ENCODE results near the gene C1orf94. TPM values are rescaled to one million over a fixed set of nuclear protein-coding genes. Genes with fewer than 3 reads are reported as not detected.

C1orf94 gene
- polyA plus RNA-seq, 1 of the 3 experiments (the other 2 are of a cell fraction): not detected

GRCh38 chr1:34213956-34214355 lies 37.2 kb downstream of the C1orf94 start:
- Histone ChIP-seq H3K27me3 (ENCODE audit: insufficient read depth) (no peaks in the 10 kb centered on the region), H3K9ac (no peak overlapping the region), H4K20me1 (ENCODE audit: insufficient read depth) (no peaks in the 10 kb centered on the region), H3K9me3 (no peaks in the 10 kb centered on the region), H3K36me3 (replicated peaks in 1 of 2; ENCODE audit: control insufficient read depth in 1 of 2, insufficient read depth in 2 of 2, low read length in 1 of 2) (no peaks in the 10 kb centered on the region), H2AFZ (ENCODE audit: low read depth) (no peak overlapping the region), H3K4me3 (ENCODE audit: low read depth in 2 of 2, low read length in 1 of 2) (no peak overlapping the region), H3K4me1 (ENCODE audit: control insufficient read depth in 1 of 2, insufficient read depth in 2 of 2, low read depth in 1 of 2, low read length in 1 of 2) (no peaks in the 10 kb centered on the region), H3K79me2 (ENCODE audit: insufficient read depth) (no peaks in the 10 kb centered on the region), H3K9me2 (no peaks in the 10 kb centered on the region), H3K4me2 (no peak overlapping the region), H3F3A (replicated peaks; ENCODE audit: insufficient read depth) (no peaks in the 10 kb centered on the region), H3K27ac (ENCODE audit: low read depth in 2 of 2, low read length in 1 of 2) (no peak overlapping the region)
- POLR2A ChIA-PET: no interaction called here
- 24% methylated on average over 3 of the region's 3 CpGs for WGBS (ENCODE audit: low lambda C conversion rate)
- no peak for DNase-seq
- TF ChIP-seq NRF1 (IDR thresholded peaks at IDR 0.05; ENCODE audit: low read depth, low read length): no peak
- TF ChIP-seq IRF3 (IDR thresholded peaks at IDR 0.05; ENCODE audit: low read depth, low read length): no peak
- TF ChIP-seq RFX5 (IDR thresholded peaks at IDR 0.05; ENCODE audit: low read length): no peak
- TF ChIP-seq SIN3A (IDR thresholded peaks at IDR 0.05; ENCODE audit: borderline replicate concordance, low read depth, low read length): no peak
- TF ChIP-seq POLR2AphosphoS5 (IDR thresholded peaks at IDR 0.05; ENCODE audit: low read depth, low read length): no peak
- no peak for TF ChIP-seq RAD21 (IDR thresholded peaks at IDR 0.05; ENCODE audit: low read length)
- CTCF ChIA-PET: no interaction called here

- no peaks in the 10 kb centered on the region for H4K20me1 ChIP-seq (ENCODE audit: insufficient read depth)
- POLR2A ChIA-PET: no interaction called here
- no peaks in the 10 kb centered on the region for H3F3A ChIP-seq (replicated peaks; ENCODE audit: insufficient read depth)
- 50% methylated on average over 1 of the region's 1 CpG for WGBS (ENCODE audit: low lambda C conversion rate)
- no peak overlapping the region for H3K9ac ChIP-seq
- H3K4me1 ChIP-seq (ENCODE audit: control insufficient read depth in 1 of 2, insufficient read depth in 2 of 2, low read depth in 1 of 2, low read length in 1 of 2): no peaks in the 10 kb centered on the region
- no peak for TF ChIP-seq GATA2 (CRISPR knock-in tag; IDR thresholded peaks at IDR 0.05)
- H3K9me2 ChIP-seq: no peaks in the 10 kb centered on the region
- no peaks in the 10 kb centered on the region for H3K36me3 ChIP-seq (replicated peaks in 1 of 2; ENCODE audit: control insufficient read depth in 1 of 2, insufficient read depth in 2 of 2, low read length in 1 of 2)
- H3K27me3 ChIP-seq (ENCODE audit: insufficient read depth): no peaks in the 10 kb centered on the region
- H3K27ac ChIP-seq (ENCODE audit: low read depth in 2 of 2, low read length in 1 of 2): no peak overlapping the region
- no peak overlapping the region for H3K4me2 ChIP-seq
- CTCF ChIA-PET: no interaction called here
- H3K9me3 ChIP-seq: no peaks in the 10 kb centered on the region
- H3K4me3 ChIP-seq (ENCODE audit: low read depth in 2 of 2, low read length in 1 of 2): no peak overlapping the region
- no peak overlapping the region for H2AFZ ChIP-seq (ENCODE audit: low read depth)
- H3K79me2 ChIP-seq (ENCODE audit: insufficient read depth): no peaks in the 10 kb centered on the region
- no peak for DNase-seq
Observed at GRCh38 chr1:34231441-34231840, 54.7 kb downstream of the C1orf94 start.

- H3K9me3 ChIP-seq: no peaks in the 10 kb centered on the region
- H3K4me1 ChIP-seq (ENCODE audit: control insufficient read depth in 1 of 2, insufficient read depth in 2 of 2, low read depth in 1 of 2, low read length in 1 of 2): no peaks in the 10 kb centered on the region
- H3K4me2 ChIP-seq: no peak overlapping the region
- 35% methylated on average over 1 of the region's 2 CpGs for WGBS (ENCODE audit: low lambda C conversion rate)
- H4K20me1 ChIP-seq (ENCODE audit: insufficient read depth): no peaks in the 10 kb centered on the region
- no peaks in the 10 kb centered on the region for H3K36me3 ChIP-seq (replicated peaks in 1 of 2; ENCODE audit: control insufficient read depth in 1 of 2, insufficient read depth in 2 of 2, low read length in 1 of 2)
- H3K27ac ChIP-seq (ENCODE audit: low read depth in 2 of 2, low read length in 1 of 2): no peak overlapping the region
- no peaks in the 10 kb centered on the region for H3K79me2 ChIP-seq (ENCODE audit: insufficient read depth)
- H3K27me3 ChIP-seq (ENCODE audit: insufficient read depth): no peaks in the 10 kb centered on the region
- no peak overlapping the region for H3K9ac ChIP-seq
- CTCF ChIA-PET: interaction anchor here (1.2 kb wide), 1 partner anchor 361 kb away, joined by 3 read pairs; no protein-coding TSS in a partner anchor
- H3K4me3 ChIP-seq (ENCODE audit: low read depth in 2 of 2, low read length in 1 of 2): no peak overlapping the region
- no peaks in the 10 kb centered on the region for H3F3A ChIP-seq (replicated peaks; ENCODE audit: insufficient read depth)
- POLR2A ChIA-PET: no interaction called here
- no peak for TF ChIP-seq RFX5 (IDR thresholded peaks at IDR 0.05; ENCODE audit: low read length)
- no peak for TF ChIP-seq MAX (IDR thresholded peaks at IDR 0.05; ENCODE audit: low read depth)
- no peak for TF ChIP-seq TCF12 (IDR thresholded peaks at IDR 0.05)
- no peak for TF ChIP-seq GATA2 (CRISPR knock-in tag; IDR thresholded peaks at IDR 0.05)
- TF ChIP-seq MEF2A (IDR thresholded peaks at IDR 0.05; ENCODE audit: borderline replicate concordance, low read depth): no peak
- TF ChIP-seq CTCF (IDR thresholded peaks at IDR 0.05): no peak
- TF ChIP-seq POLR2AphosphoS5 (IDR thresholded peaks at IDR 0.05; ENCODE audit: low read depth, low read length): no peak
- TF ChIP-seq USF1 (IDR thresholded peaks at IDR 0.05; ENCODE audit: borderline replicate concordance, low read depth): no peak
- no peak for TF ChIP-seq CHD2 (IDR thresholded peaks at IDR 0.05; ENCODE audit: low read length, partially characterized antibody)
- no peak for DNase-seq
- H3K9me2 ChIP-seq: no peaks in the 10 kb centered on the region
- no peak overlapping the region for H2AFZ ChIP-seq (ENCODE audit: low read depth)
Observed at GRCh38 chr1:34235594-34235993, 58.9 kb downstream of the C1orf94 start.
